HepG2 (cell line): ENCODE measurements around the gene HIPK3. TPM values are rescaled to one million over a fixed set of nuclear protein-coding genes. Genes with fewer than 3 reads are reported as not detected.

Experiments
- ATAC-seq: fragments of 200-7000 bp; cut with Tn5 transposase; 3 replicates; pipeline ENCODE4 v1.9.1; 2020; ENCODE audit warnings: mild to moderate bottlenecking, moderate library complexity
- BruUV-seq: library from RNA; stranded (reverse); fragments of 400-500 nt; replicated peaks from 2 replicates; lab custom pipeline; 2021; lab: Mats Ljungman, UMichigan
- CTCF ChIA-PET: fragments of 300-600 bp; formaldehyde crosslinking; extraction: SDS; loops from one replicate; lab custom pipeline; 2021; ENCODE audit warnings: low total read pairs, inconsistent platforms, low intra/inter-chr PET ratio; lab: Yijun Ruan, JAX
- POLR2A ChIA-PET: fragments of 350-600 bp; sonication (Branson Sonifier 250); formaldehyde crosslinking; loops from one replicate; lab custom pipeline; 2020; ENCODE audit warnings: antibody characterized with exemption, inconsistent platforms; lab: Yijun Ruan, JAX
- DNase-seq: peaks from one replicate; pipeline ENCODE4 v3.0.0-alpha.2; 2015; ENCODE audit warnings: low spot score
- FAIRE-seq: peaks from 3 replicates; lab custom pipeline; 2011; peaks lifted over from hg19 to GRCh38; lab: Jason Lieb, UNC
- H2AFZ ChIP-seq: one replicate; pipeline ENCODE4 v1.6.1; 2011; ENCODE audit warnings: low read length, inconsistent platforms
- H3K27ac ChIP-seq: fragments of 300-600 bp; 3 replicates; pipeline ENCODE4 v1.8.0; 2011; ENCODE audit warnings: mixed run types, mild to moderate bottlenecking, mixed read lengths, low read length, inconsistent platforms; ENCODE audit not compliant: insufficient read depth; ENCODE audit errors: extremely low read length
- H3K27me3 ChIP-seq, 2 experiments: fragments of 200-600 bp in 1 of 2; 2 replicates in 1 of 2; 3 replicates in 1 of 2; pipeline versions ENCODE4 v1.6.0 to v1.8.0; 2011; ENCODE audit warnings: low read length in 2 of 2, mild to moderate bottlenecking in 2 of 2, moderate library complexity in 2 of 2, inconsistent platforms in 1 of 2; ENCODE audit not compliant: insufficient read depth in 2 of 2, control insufficient read depth in 1 of 2
- H3K36me3 ChIP-seq, 2 experiments: fragments of 200-600 bp in 1 of 2; replicated peaks in 1 of 2; 2 replicates in 1 of 2; 3 replicates in 1 of 2; pipeline versions ENCODE4 v1.5.1 to v1.8.0; 2011; ENCODE audit warnings: low read length in 2 of 2, inconsistent platforms in 1 of 2; ENCODE audit not compliant: insufficient read depth in 2 of 2, control insufficient read depth in 1 of 2
- H3K4me1 ChIP-seq: 2 replicates; pipeline ENCODE4 v1.5.1; 2012; ENCODE audit warnings: low read length, inconsistent platforms; ENCODE audit not compliant: insufficient read depth
- H3K4me2 ChIP-seq: 2 replicates; pipeline ENCODE4 v1.6.0; 2011; ENCODE audit warnings: low read depth, low read length, inconsistent platforms
- H3K4me3 ChIP-seq, 3 experiments: fragments of 200-600 bp in 1 of 3; sonication (generic), shearing (Covaris generic) in 1 of 3; replicated peaks in 1 of 3; 2 replicates each; pipeline ENCODE4 v1.5.1; 2011 to 2016; ENCODE audit warnings: low read length in 3 of 3, inconsistent platforms in 2 of 3, low read depth in 2 of 3, mild to moderate bottlenecking in 2 of 3, control low read depth in 1 of 3, mixed read lengths in 1 of 3; ENCODE audit not compliant: insufficient read depth in 1 of 3
- H3K79me2 ChIP-seq: one replicate; pipeline ENCODE4 v1.6.1; 2011; ENCODE audit warnings: low read length, inconsistent platforms; ENCODE audit not compliant: insufficient read depth
- H3K9ac ChIP-seq: 2 replicates; pipeline ENCODE4 v1.6.0; 2011; ENCODE audit warnings: mild to moderate bottlenecking, low read depth, low read length, inconsistent platforms; ENCODE audit not compliant: insufficient read depth
- H3K9me3 ChIP-seq: 2 replicates; pipeline ENCODE4 v1.5.1; 2012; ENCODE audit warnings: mild to moderate bottlenecking, low read length
- H4K20me1 ChIP-seq: 2 replicates; pipeline ENCODE4 v1.6.0; 2011; ENCODE audit warnings: inconsistent platforms, mild to moderate bottlenecking, low read length, moderate library complexity; ENCODE audit not compliant: insufficient read depth
- ATF7 ChIP-seq, 2 experiments: fragments of 450-650 bp in 1 of 2; sonication (generic) in 1 of 2; formaldehyde crosslinking in 1 of 2; IDR thresholded peaks; 2 replicates each; pipeline versions ENCODE4 v1.4.0 to v1.6.1; 2016 to 2020; ENCODE audit warnings: antibody characterized with exemption in 1 of 2, mild to moderate bottlenecking in 1 of 2, missing genetic modification reagents in 1 of 2
- CC2D1A ChIP-seq: sonication (generic); formaldehyde crosslinking; IDR thresholded peaks from 2 replicates; pipeline ENCODE4 v1.8.1; 2023; ENCODE audit warnings: mild to moderate bottlenecking, missing genetic modification reagents
- CEBPB ChIP-seq: IDR thresholded peaks from 2 replicates; pipeline ENCODE4 v1.6.1; 2011; ENCODE audit warnings: low read depth, low read length, improper control_type of control experiment, borderline replicate concordance
- CEBPG ChIP-seq: IDR thresholded peaks from 2 replicates; pipeline ENCODE4 v1.6.1; 2016
- FIP1L1 ChIP-seq: fragments of 200-400 bp; formaldehyde crosslinking; IDR thresholded peaks from 2 replicates; pipeline ENCODE4 v1.6.1; 2018; ENCODE audit warnings: low read depth, mild to moderate bottlenecking, low read length, moderate library complexity, borderline replicate concordance; ENCODE audit not compliant: insufficient read depth
- MAFK ChIP-seq, 2 experiments: IDR thresholded peaks in 1 of 2; conservative IDR thresholded peaks in 1 of 2; 2 replicates each; pipeline ENCODE4 v1.6.1; 2011; ENCODE audit warnings: improper control_type of control experiment in 2 of 2, low read length in 2 of 2
- WGBS: methylation state at CpG from one replicate; pipeline ENCODE4 v1.1.6; 2017; ENCODE audit warnings: low lambda C conversion rate; 5-methylcytosine and 5-hydroxymethylcytosine counted together
- in situ Hi-C: cut with HindIII; loops from 2 replicates; pipeline ENCODE4 v1.10.0; 2017; ENCODE audit warnings: low pct_unique_long_range_greater_than_20kb; ENCODE audit not compliant: extremely low pct_ligation_motif_present
- intact Hi-C: fragments of 100-400 bp; cut with micrococcal nuclease; formaldehyde crosslinking; loops from one replicate; pipeline ENCODE4 v1.10.0; 2022; ENCODE audit not compliant: unreplicated experiment
- polyA plus RNA-seq, 8 experiments: library from polyadenylated mRNA; depleted of rRNA in 3 of 8; stranded (reverse) in 7 of 8; unstranded in 1 of 8; fragments of >200 nt; fragmentation: Illumina TruSeq in 4 of 8; extraction: Trizol in 4 of 8; gene quantifications; 2 replicates each; pipeline versions ENCODE4 v1.2.1 to v1.2.3, GENCODE V29; 2011 to 2016; ENCODE audit warnings: low read depth in 4 of 8, missing spikeins in 1 of 8, mixed read lengths in 1 of 8; ENCODE audit not compliant: insufficient read depth in 1 of 8
- total RNA-seq, 5 experiments: library from RNA; depleted of rRNA; stranded (reverse); fragments of >200 nt; fragmentation: Illumina TruSeq; extraction: Trizol; gene quantifications; 2 replicates each; pipeline ENCODE4 v1.2.3, GENCODE V29; 2016; ENCODE audit warnings: low read depth in 1 of 5
- TF ChIP-seq, protein P1 (sequence below): sonication (generic); formaldehyde crosslinking; IDR thresholded peaks from 2 replicates; pipeline ENCODE4 v1.4.0; 2020; ENCODE audit warnings: missing genetic modification reagents

HIPK3 gene
- total and polyA plus RNA-seq, 2 of the 13 experiments (the other 11 are each of a cell fraction or from before 2014, with no cell fraction given) = 20.5 to 44.3 TPM

DNA sequence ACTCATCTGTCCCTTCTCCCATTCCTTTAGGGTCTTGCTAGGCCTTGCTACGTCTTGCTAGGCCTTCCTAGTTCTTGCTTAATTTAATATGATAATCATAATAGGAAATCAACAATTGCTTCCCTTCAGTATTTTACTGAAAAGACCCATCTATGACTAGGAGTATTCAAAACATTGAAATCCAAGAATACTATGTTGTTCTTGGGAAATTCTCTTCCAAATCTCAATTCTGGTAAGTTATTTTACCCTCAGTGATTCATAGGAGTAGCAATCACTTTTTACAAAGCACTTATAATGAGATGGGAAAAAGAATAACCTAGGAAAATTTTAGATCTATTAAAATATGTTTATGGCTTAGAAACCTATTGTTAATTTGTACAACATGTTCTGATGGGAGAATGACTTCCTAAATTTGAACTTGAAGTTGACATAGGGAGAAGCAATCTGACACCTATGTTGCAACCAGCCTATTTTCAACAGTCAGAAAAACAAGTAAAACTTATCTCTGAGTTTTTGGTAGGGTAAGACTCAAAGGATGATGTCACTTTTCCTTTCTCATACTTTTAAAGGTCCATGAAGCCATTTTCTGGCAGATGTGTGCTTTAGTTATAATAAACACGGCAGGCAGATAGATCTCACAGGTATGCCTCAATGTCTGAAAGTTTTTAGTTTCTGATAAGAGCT is 29.5 kb upstream of the HIPK3 start:
- in situ Hi-C loops (no loop called here), intact Hi-C loops (no loop called here)
- Histone ChIP-seq H3K27ac (no peak overlapping the region), H4K20me1 (no peaks in the 10 kb centered on the region), H3K27me3 (no peaks in the 10 kb centered on the region), H3K79me2 (no peaks in the 10 kb centered on the region), H3K4me3 (no peak overlapping the region), H2AFZ (no peak overlapping the region), H3K9me3 (no peaks in the 10 kb centered on the region), H3K4me2 (no peak overlapping the region), H3K36me3 (no peaks in the 10 kb centered on the region), H3K4me1 (no peaks in the 10 kb centered on the region), H3K9ac (no peak overlapping the region)
- DNase-seq = no peak
- ChIA-PET POLR2A (no interaction called here), CTCF (no interaction called here)
- ATAC-seq = no peak
- no TSS peak for BruUV-seq
- no peak for TF ChIP-seq CC2D1A (CRISPR knock-in tag)
- TF ChIP-seq ATF7 (IDR thresholded peaks at IDR 0.05) = peak; percentile 67; the same call in 1 of the 2 replicates
- no peak for TF ChIP-seq ATF7 (CRISPR knock-in tag; IDR thresholded peaks at IDR 0.05)
- TF ChIP-seq, protein P1, sequence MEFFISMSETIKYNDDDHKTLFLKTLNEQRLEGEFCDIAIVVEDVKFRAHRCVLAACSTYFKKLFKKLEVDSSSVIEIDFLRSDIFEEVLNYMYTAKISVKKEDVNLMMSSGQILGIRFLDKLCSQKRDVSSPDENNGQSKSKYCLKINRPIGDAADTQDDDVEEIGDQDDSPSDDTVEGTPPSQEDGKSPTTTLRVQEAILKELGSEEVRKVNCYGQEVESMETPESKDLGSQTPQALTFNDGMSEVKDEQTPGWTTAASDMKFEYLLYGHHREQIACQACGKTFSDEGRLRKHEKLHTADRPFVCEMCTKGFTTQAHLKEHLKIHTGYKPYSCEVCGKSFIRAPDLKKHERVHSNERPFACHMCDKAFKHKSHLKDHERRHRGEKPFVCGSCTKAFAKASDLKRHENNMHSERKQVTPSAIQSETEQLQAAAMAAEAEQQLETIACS (CRISPR knock-in tag) = no peak
- 42% methylated on average over 2 of the region's 2 CpGs for WGBS
- FAIRE-seq = no peak

DNA sequence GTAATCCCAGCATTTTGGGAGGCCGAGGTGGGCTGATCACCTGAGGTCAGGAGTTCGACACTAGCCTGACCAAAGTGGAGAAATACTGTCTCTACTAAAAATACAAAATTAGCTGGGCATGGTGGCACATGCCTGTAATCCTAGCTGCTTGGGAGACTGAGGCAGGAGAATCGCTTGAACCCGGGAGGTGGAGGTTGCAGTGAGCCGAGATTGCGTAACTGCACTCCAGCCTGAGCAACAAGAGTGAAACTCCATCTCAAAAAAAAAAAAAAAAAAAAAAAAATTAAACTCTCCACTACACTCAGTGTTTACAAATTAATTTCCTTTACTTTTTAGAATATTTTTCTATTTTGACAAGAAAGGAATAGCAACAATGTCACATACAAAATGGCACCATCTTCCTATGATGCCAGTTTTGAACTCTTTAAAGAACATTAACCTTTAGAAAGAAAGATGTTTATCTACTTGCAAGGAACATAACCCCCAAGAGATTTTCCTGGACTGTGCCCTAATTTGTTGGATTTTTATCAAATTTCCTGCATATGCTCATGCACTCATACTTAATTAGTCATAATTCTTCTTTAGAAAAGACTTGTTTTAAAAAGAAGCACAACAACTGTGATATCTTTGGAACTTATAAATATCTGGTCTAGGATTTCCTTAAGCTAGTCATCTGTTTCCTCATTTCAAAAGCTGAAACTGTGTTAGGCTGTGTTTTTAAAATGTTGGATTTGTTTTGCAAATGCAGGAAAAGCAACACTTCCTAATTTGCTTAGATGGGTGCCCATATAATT is 22.6 kb upstream of the HIPK3 start:
- 55% methylated on average over 6 of the region's 6 CpGs for WGBS
- H3K9ac ChIP-seq = no peak overlapping the region
- ATAC-seq (no peak), FAIRE-seq (no peak), DNase-seq (no peak)
- intact Hi-C loops (no loop called here), in situ Hi-C loops (no loop called here)
- H3K27ac ChIP-seq = no peak overlapping the region
- POLR2A ChIA-PET = no interaction called here
- H3K4me3 ChIP-seq = no peak overlapping the region
- H4K20me1 ChIP-seq = no peaks in the 10 kb centered on the region
- no peaks in the 10 kb centered on the region for H3K9me3 ChIP-seq
- H3K27me3 ChIP-seq = no peaks in the 10 kb centered on the region
- no peak overlapping the region for H3K4me2 ChIP-seq
- BruUV-seq = no TSS peak
- H3K4me1 ChIP-seq = no peaks in the 10 kb centered on the region
- H3K79me2 ChIP-seq = no peaks in the 10 kb centered on the region
- TF ChIP-seq FIP1L1 = no peak
- TF ChIP-seq MAFK (conservative IDR thresholded peaks at IDR 0.05 in 1 of 2, IDR thresholded peaks at IDR 0.05 in 1 of 2; ENCODE audit: low read length in 2 of 2) = no peak
- peak; percentile 56 for TF ChIP-seq CEBPG (CRISPR knock-in tag)
- peak; percentile 58; the same call in 1 of the 2 replicates for TF ChIP-seq CEBPB
- no peak overlapping the region for H2AFZ ChIP-seq
- H3K36me3 ChIP-seq = no peaks in the 10 kb centered on the region
- CTCF ChIA-PET = no interaction called here
